22Rv1 (cell line): ENCODE measurements around the gene TRIO.

Experiments
- H3K27ac ChIP-seq: fragments of 450-650 bp; 2 replicates; pipeline ENCODE4 v1.5.1; 2017
- ZFX ChIP-seq: fragments of 450-650 bp; IDR thresholded peaks from 2 replicates; pipeline ENCODE4 v1.6.1; 2017; ENCODE audit warnings: antibody characterized with exemption, borderline replicate concordance
- TF ChIP-seq, protein P1 (sequence below): fragments of 450-650 bp; IDR thresholded peaks from 2 replicates; pipeline ENCODE4 v1.5.1; 2017; ENCODE audit warnings: mild to moderate bottlenecking

The TRIO gene

DNA sequence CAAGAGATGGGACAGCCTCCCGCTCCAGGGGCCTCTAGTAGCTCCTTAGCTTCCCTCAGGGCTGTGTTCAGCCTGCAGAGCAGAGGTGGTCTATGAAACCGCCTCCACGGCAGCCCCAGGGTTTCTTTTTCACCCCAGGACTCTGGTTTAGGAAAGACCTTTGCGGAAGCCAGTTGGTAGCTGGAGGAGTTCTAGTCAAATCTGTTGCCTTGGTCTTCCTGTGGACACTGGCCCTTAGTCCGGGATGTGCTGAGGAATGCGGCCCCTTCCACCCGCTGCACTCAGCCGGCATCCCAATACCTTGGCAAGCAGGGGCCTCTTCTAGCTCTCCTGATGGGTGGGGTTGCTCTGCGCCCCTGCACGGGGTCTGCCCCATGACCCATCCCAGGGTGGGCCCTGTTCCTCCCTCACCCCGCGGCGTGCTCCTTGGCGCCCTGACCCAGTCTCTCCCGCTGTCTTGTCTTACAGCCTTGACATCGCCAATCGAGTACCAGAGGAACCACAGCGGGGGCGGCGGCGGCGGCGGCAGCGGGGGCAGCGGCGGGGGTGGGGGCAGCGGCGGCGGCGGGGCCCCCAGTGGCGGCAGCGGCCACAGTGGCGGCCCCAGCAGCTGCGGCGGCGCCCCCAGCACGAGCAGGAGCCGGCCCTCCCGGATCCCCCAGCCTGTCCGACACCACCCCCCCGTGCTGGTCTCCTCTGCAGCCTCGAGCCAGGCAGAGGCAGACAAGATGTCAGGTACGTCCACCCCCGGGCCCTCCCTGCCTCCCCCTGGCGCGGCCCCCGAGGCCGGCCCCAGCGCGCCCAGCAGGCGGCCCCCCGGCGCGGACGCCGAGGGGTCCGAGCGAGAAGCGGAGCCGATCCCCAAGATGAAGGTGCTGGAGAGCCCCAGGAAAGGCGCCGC lies 344.1 kb downstream of the TRIO start:
- TF ChIP-seq, protein P1, sequence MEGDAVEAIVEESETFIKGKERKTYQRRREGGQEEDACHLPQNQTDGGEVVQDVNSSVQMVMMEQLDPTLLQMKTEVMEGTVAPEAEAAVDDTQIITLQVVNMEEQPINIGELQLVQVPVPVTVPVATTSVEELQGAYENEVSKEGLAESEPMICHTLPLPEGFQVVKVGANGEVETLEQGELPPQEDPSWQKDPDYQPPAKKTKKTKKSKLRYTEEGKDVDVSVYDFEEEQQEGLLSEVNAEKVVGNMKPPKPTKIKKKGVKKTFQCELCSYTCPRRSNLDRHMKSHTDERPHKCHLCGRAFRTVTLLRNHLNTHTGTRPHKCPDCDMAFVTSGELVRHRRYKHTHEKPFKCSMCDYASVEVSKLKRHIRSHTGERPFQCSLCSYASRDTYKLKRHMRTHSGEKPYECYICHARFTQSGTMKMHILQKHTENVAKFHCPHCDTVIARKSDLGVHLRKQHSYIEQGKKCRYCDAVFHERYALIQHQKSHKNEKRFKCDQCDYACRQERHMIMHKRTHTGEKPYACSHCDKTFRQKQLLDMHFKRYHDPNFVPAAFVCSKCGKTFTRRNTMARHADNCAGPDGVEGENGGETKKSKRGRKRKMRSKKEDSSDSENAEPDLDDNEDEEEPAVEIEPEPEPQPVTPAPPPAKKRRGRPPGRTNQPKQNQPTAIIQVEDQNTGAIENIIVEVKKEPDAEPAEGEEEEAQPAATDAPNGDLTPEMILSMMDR, result no peak
- TF ChIP-seq ZFX, result no peak
- no peak overlapping the region for H3K27ac ChIP-seq

DNA sequence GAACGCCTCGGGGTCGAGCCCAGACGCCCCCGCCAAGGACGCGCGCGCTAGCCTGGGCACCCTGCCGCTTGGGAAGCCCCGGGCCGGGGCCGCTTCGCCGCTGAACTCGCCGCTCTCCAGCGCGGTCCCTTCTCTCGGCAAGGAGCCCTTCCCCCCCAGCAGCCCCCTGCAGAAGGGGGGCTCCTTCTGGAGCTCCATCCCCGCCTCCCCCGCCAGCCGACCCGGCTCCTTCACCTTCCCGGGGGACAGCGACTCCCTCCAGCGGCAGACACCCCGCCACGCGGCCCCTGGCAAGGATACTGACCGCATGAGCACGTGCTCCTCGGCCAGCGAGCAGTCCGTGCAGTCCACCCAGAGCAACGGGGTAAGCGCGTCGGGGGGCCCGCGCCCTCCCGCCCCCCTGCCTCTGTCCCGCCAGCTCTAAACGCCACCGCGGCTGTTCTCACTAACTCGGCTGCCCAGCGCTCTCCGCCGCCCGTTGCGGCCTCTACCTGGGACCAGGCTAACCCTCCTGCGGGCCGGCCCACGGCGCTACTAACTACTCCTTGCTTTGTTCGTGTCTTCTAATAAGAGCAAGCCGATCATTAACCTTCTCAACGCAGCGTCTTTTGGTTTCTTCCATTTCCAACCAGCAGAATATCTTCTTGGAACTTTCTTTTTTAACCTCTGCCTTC lies 344.9 kb downstream of the TRIO start:
- TF ChIP-seq, protein P1, result no peak
- TF ChIP-seq ZFX, result no peak

DNA sequence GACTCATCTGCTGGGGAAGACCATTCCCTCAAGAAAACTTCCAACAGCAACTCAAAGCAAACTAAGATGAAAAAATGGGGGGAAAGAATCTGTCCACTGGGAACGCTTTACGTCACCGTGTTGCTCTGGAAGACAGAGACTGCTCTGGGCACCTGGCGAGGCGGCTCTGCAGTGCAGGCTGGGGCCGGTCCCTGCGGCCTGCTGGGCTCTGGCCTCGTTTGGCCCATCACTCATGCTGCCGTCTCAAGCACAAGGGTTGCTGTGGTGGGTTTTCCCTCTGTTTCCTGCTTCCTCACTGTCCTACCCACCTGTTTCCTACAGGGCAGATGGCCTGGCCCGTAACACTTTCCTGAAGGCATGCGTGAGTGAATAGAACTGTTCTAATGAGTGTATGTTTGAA lies 345.6 kb downstream of the TRIO start:
- TF ChIP-seq ZFX, result no peak
- TF ChIP-seq, protein P1, result no peak
- no peak overlapping the region for H3K27ac ChIP-seq

More for the DNA sequence above, 344.9 kb downstream of the TRIO start:
- no peak overlapping the region for H3K27ac ChIP-seq

DNA sequence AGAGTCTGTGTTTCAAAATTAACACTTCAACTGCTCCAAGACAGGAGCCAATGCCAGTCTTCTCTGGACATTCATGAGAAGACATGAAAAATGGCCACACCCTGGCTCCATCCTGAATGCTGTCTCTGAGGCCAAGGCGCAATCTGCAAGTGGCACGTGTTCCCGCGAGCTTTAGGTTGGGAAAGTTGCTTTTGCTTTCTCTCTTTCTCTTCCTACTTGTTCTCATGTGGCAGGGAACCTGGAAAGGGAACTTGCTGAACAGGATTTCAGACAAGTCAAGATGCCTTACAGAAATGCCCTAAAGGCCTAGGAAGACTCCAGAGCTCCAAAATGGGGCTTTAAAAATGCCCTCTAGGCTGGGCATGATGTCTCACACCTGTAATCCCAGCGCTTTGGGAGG lies 346.5 kb downstream of the TRIO start:
- H3K27ac ChIP-seq, result no peak overlapping the region
- TF ChIP-seq, protein P1, result no peak
- TF ChIP-seq ZFX, result no peak

DNA sequence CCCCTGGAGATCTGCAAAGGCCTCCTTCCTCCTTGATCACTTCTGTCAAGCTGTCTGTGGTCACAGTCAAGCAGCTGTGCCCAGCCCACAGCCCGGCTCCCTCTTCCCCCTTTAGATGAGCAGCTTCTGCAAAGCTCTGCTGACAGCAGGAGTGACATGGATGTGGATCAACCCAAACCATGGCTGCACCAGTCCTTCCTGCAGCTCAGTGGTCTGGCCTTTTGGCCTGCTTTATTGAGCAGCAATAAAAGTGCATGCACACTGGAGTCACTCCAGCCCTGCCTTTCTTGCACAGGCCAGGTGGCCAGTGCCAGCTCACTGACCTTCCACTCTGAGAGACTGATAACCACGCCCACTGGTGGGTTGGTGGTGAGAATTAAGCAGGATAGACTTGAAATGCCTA lies 347.2 kb downstream of the TRIO start:
- TF ChIP-seq, protein P1, result no peak
- TF ChIP-seq ZFX, result no peak
- no peak overlapping the region for H3K27ac ChIP-seq

DNA sequence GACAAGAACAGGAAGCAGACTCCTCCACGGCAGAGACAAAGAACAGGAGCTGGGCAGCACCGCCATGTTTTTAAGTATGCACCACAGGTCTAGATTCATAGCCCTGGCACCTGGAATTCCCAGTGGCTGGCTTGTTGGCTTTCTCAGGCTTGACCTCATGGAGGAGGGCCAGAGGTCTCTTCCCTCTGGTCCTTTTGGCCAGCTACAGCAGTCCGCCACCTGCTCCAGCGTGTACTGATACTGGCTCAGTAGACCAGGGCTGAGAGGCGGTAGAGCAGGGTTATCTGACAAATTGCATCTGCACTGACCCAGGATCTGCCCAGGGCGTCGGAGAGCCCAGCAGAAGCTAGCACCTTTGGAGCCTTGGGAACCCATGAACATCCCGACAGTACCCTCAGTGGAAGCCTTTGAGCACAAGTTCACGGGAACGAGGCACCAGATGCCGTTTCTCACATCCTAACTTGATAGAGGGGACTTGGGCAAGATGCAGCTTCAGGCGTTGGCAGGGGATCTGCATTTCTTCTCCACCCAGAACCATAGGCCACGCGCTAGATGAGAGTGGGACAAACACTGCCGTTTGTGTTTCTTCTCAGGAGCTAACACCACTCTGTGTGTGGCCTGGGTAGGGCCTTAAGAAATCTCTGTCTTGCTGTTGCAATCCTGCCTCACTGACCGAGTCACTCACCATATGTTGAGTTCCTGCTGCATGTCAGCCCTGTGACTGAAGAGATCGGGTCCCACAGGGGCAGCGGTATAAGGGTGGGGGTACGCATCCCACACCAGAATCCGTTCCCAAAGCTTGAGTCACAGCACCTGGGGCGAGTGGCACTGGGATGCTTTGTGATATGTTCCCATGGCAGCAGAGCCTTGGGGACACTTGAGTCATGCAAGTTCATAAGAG lies 348.1 kb downstream of the TRIO start:
- TF ChIP-seq, protein P1, result no peak
- TF ChIP-seq ZFX, result no peak
- no peak overlapping the region for H3K27ac ChIP-seq
